GM19099 (cell line): ENCODE results near the gene MAP4K4.

Experiments
- POLR2A ChIP-seq: IDR thresholded peaks from 3 replicates; pipeline ENCODE4 v1.6.1; 2011; ENCODE audit warnings: low read depth; ENCODE audit not compliant: insufficient read length; ENCODE audit errors: extremely low read depth

The MAP4K4 gene

GRCh38 chr2:101706121-101706818 is 8.8 kb downstream of the MAP4K4 start:
- no peak for TF ChIP-seq POLR2A

- no peak for TF ChIP-seq POLR2A
Measured at GRCh38 chr2:101706819-101707177, 9.3 kb downstream of the MAP4K4 start.

- TF ChIP-seq POLR2A: no peak
Measured at GRCh38 chr2:101710036-101710435, 12.5 kb downstream of the MAP4K4 start.

GRCh38 chr2:101710471-101711318 is 13.2 kb downstream of the MAP4K4 start:
- no peak for TF ChIP-seq POLR2A

- TF ChIP-seq POLR2A: no peak
Measured at GRCh38 chr2:101714118-101714517, 16.6 kb downstream of the MAP4K4 start.

- TF ChIP-seq POLR2A: no peak
Measured at GRCh38 chr2:101717071-101717845, 19.8 kb downstream of the MAP4K4 start.

- no peak for TF ChIP-seq POLR2A
Measured at GRCh38 chr2:101718479-101718878, 21.0 kb downstream of the MAP4K4 start.

GRCh38 chr2:101718993-101719571 is 21.6 kb downstream of the MAP4K4 start:
- TF ChIP-seq POLR2A: no peak

- TF ChIP-seq POLR2A: no peak
Measured at GRCh38 chr2:101720732-101721131, 23.2 kb downstream of the MAP4K4 start.

GRCh38 chr2:101722864-101723263 is 25.4 kb downstream of the MAP4K4 start:
- TF ChIP-seq POLR2A: no peak

GRCh38 chr2:101723371-101724124 is 26.0 kb downstream of the MAP4K4 start:
- TF ChIP-seq POLR2A: no peak

- no peak for TF ChIP-seq POLR2A
Measured at GRCh38 chr2:101724125-101724474, 26.6 kb downstream of the MAP4K4 start.

- no peak for TF ChIP-seq POLR2A
Measured at GRCh38 chr2:101725038-101725437, 27.5 kb downstream of the MAP4K4 start.

GRCh38 chr2:101725515-101726192 is 28.1 kb downstream of the MAP4K4 start:
- TF ChIP-seq POLR2A: no peak

GRCh38 chr2:101728865-101729264 is 31.4 kb downstream of the MAP4K4 start:
- no peak for TF ChIP-seq POLR2A
